Esophagus squamous epithelium (tissue), 4 donors: ENCODE data around the gene ERCC8.

Experiments
- CTCF ChIP-seq, 6 experiments: fragments of 450-650 bp in 4 of 6; fragments of 200-600 bp in 2 of 6; sonication (generic) in 2 of 6; IDR thresholded peaks; one replicate each; pipeline ENCODE4 v1.5.1; 2016 to 2019; ENCODE audit warnings: antibody characterized with exemption in 6 of 6, mild to moderate bottlenecking in 4 of 6, moderate library complexity in 4 of 6
- POLR2A ChIP-seq, 4 donors: fragments of 450-650 bp; IDR thresholded peaks; one replicate each; pipeline ENCODE4 v1.6.1; 2017; ENCODE audit warnings: antibody characterized with exemption in 4 of 4, mild to moderate bottlenecking in 4 of 4, moderate library complexity in 3 of 4

GRCh38 chr5:60842871-60843385, 101.9 kb downstream of the ERCC8 start:
- TF ChIP-seq CTCF (IDR thresholded peaks at IDR 0.05): no peak
- TF ChIP-seq POLR2A (IDR thresholded peaks at IDR 0.05): no peak
